ENCODE data around the gene CXCR4. TPM values are rescaled to one million over a fixed set of nuclear protein-coding genes. Genes with fewer than 3 reads are reported as not detected.

Gene CXCR4
- total and polyA plus RNA-seq, 10 of the 15 experiments (the other 5 are each of a cell fraction or from before 2014, with no cell fraction given): 31.1 to 749 (median 52.7) TPM

GRCh38 chr2:136139631-136140030 is 21.7 kb upstream of the CXCR4 start:
- Histone ChIP-seq H3K9ac (ENCODE audit: control insufficient read depth, insufficient read depth, low read length) (no peak overlapping the region), H3K9me3 (replicated peaks; ENCODE audit: control insufficient read depth, insufficient read depth, low read length) (no peaks in the 10 kb centered on the region; the same call in 2 of the 3 replicates), H3K27ac (ENCODE audit: control insufficient read depth, insufficient read depth) (no peak overlapping the region), H3K4me2 (ENCODE audit: control insufficient read depth, insufficient read depth) (peak overlapping the region; percentile 1), H3K4me3 (0 out of 2 replicates have a peak overlapping the region, but pooled peaks have one; percentile 3), H3K4me1 (ENCODE audit: control insufficient read depth, insufficient read depth, low read length) (peaks cover 19% of the 10 kb centered on the region), H2AFZ (ENCODE audit: control insufficient read depth, low read depth, low read length) (no peak overlapping the region), H3K36me3 (ENCODE audit: control insufficient read depth in 2 of 2, insufficient read depth in 2 of 2, low read length in 1 of 2) (no peaks in the 10 kb centered on the region), H3K27me3 (replicated peaks in 1 of 2; ENCODE audit: control insufficient read depth in 2 of 2, insufficient read depth in 2 of 2, low read length in 1 of 2) (peaks cover 2 to 27% of the 10 kb centered on the region in 2 experiments; a peak in 2 of 4 replicates), H4K20me1 (ENCODE audit: control insufficient read depth, insufficient read depth) (no peaks in the 10 kb centered on the region), H3K79me2 (ENCODE audit: control insufficient read depth, insufficient read depth, low read length) (no peaks in the 10 kb centered on the region)
- ChIA-PET RAD21 (ENCODE audit: unreplicated experiment) (interaction anchor here (0.5 to 1.2 kb wide), 5 partner anchors 9 to 237 kb away, joined by 3 read pairs; no protein-coding TSS in a partner anchor), SMC1A (ENCODE audit: uncharacterized antibody, unreplicated experiment) (interaction anchor here (0.6 to 11.5 kb wide), 9 partner anchors 17 to 99 kb away, joined by 3 to 234 read pairs (median 4); no protein-coding TSS in a partner anchor), POLR2A (interaction anchor here (1.0 kb wide), 1 partner anchor 116 kb away, joined by 4 read pairs; no protein-coding TSS in a partner anchor), CTCF (interaction anchor here (1.2 kb wide), 1 partner anchor 20 kb away, joined by 4 read pairs; no protein-coding TSS in a partner anchor)
- no peak for DNase-seq (ENCODE audit: low read depth, low spot score)
- BruUV-seq (replicated peaks): no TSS peak
- ATAC-seq: peak; percentile 41
- in situ Hi-C loops (cut with MboI): no loop called here
- peak; percentile 57 for FAIRE-seq
- WGBS (ENCODE audit: insufficient coverage, insufficient replicate concordance, low lambda C conversion rate, missing lambda C conversion rate): 0% methylated on average over 3 of the region's 3 CpGs
- intact Hi-C loops (cut with micrococcal nuclease; ENCODE audit: unreplicated experiment): no loop called here
- TF ChIP-seq PML (IDR thresholded peaks at IDR 0.05; ENCODE audit: low read length): no peak
- no peak for TF ChIP-seq ZBED1 (IDR thresholded peaks at IDR 0.05; ENCODE audit: borderline replicate concordance)
- TF ChIP-seq EP300 (IDR thresholded peaks at IDR 0.05; ENCODE audit: borderline replicate concordance in 1 of 2, control insufficient read depth in 1 of 2, low read depth in 2 of 2, low read length in 2 of 2): peak in 1 of 2 experiments; percentile 40; a peak in 1 of 4 replicates
- peak; percentile 83 for TF ChIP-seq RUNX3 (IDR thresholded peaks at IDR 0.05; ENCODE audit: low read length)
- 0 out of 2 replicates have a peak, but pooled peaks have one; percentile 31 for TF ChIP-seq MLLT1 (IDR thresholded peaks at IDR 0.05)
- TF ChIP-seq, protein P1, sequence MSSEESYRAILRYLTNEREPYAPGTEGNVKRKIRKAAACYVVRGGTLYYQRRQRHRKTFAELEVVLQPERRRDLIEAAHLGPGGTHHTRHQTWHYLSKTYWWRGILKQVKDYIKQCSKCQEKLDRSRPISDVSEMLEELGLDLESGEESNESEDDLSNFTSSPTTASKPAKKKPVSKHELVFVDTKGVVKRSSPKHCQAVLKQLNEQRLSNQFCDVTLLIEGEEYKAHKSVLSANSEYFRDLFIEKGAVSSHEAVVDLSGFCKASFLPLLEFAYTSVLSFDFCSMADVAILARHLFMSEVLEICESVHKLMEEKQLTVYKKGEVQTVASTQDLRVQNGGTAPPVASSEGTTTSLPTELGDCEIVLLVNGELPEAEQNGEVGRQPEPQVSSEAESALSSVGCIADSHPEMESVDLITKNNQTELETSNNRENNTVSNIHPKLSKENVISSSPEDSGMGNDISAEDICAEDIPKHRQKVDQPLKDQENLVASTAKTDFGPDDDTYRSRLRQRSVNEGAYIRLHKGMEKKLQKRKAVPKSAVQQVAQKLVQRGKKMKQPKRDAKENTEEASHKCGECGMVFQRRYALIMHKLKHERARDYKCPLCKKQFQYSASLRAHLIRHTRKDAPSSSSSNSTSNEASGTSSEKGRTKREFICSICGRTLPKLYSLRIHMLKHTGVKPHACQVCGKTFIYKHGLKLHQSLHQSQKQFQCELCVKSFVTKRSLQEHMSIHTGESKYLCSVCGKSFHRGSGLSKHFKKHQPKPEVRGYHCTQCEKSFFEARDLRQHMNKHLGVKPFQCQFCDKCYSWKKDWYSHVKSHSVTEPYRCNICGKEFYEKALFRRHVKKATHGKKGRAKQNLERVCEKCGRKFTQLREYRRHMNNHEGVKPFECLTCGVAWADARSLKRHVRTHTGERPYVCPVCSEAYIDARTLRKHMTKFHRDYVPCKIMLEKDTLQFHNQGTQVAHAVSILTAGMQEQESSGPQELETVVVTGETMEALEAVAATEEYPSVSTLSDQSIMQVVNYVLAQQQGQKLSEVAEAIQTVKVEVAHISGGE (CRISPR knock-in tag; IDR thresholded peaks at IDR 0.05): no peak
- peak; percentile 52; the same call in 1 of the 2 replicates for TF ChIP-seq EED (IDR thresholded peaks at IDR 0.05; ENCODE audit: low read depth)
- TF ChIP-seq MTA2 (IDR thresholded peaks at IDR 0.05; ENCODE audit: low read depth): 0 out of 2 replicates have a peak, but pooled peaks have one; percentile 28
- TF ChIP-seq NFIC (IDR thresholded peaks at IDR 0.05; ENCODE audit: low read depth, low read length): peak; percentile 57; the same call in 1 of the 2 replicates
- TF ChIP-seq CREM (IDR thresholded peaks at IDR 0.05; ENCODE audit: low read depth): 0 out of 2 replicates have a peak, but pooled peaks have one; percentile 20
- TF ChIP-seq ETV6 (conservative IDR thresholded peaks at IDR 0.05 in 1 of 2, IDR thresholded peaks at IDR 0.05 in 1 of 2; ENCODE audit: borderline replicate concordance in 1 of 2, low read depth in 1 of 2): peak in 1 of 2 experiments; percentile 36; a peak in 1 of 4 replicates
- no peak for TF ChIP-seq TBL1XR1 (IDR thresholded peaks at IDR 0.05; ENCODE audit: low read depth, low read length)
- peak; percentile 78 for TF ChIP-seq JUNB (IDR thresholded peaks at IDR 0.05)
- no peak for TF ChIP-seq CEBPB (IDR thresholded peaks at IDR 0.05; ENCODE audit: borderline replicate concordance in 1 of 2, low read depth in 2 of 2, low read length in 2 of 2)
- TF ChIP-seq DPF2 (IDR thresholded peaks at IDR 0.05): peak; percentile 42; the same call in 1 of the 2 replicates
- peak; percentile 63 for TF ChIP-seq IKZF1 (conservative IDR thresholded peaks at IDR 0.05)
- TF ChIP-seq ZZZ3 (IDR thresholded peaks at IDR 0.05; ENCODE audit: control insufficient read depth, insufficient read length, low read depth): no peak
- TF ChIP-seq, protein P2, sequence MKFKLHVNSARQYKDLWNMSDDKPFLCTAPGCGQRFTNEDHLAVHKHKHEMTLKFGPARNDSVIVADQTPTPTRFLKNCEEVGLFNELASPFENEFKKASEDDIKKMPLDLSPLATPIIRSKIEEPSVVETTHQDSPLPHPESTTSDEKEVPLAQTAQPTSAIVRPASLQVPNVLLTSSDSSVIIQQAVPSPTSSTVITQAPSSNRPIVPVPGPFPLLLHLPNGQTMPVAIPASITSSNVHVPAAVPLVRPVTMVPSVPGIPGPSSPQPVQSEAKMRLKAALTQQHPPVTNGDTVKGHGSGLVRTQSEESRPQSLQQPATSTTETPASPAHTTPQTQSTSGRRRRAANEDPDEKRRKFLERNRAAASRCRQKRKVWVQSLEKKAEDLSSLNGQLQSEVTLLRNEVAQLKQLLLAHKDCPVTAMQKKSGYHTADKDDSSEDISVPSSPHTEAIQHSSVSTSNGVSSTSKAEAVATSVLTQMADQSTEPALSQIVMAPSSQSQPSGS (IDR thresholded peaks at IDR 0.05; ENCODE audit: low read length): 0 out of 2 replicates have a peak, but pooled peaks have one; percentile 17
- peak; percentile 69 to 71 for TF ChIP-seq IKZF2 (IDR thresholded peaks at IDR 0.05)

Data from GM12878 (cell line).